Stimulated activated CD8-positive, alpha-beta memory T cell treated with anti-CD3 and anti-CD28 coated beads, Interleukin-7, amount 100 ng/mL, for 1 hour (primary cell): Measurements from ENCODE around the gene CCR3.
"Not testable (repeated sequence)": the region's sequence is repeated elsewhere in the genome, so short reads cannot be mapped to it uniquely, and the experiment has no call there.

ENCODE experiments used
- DNase-seq, 2 donors: peaks; one replicate each; pipeline ENCODE4 v3.0.0-alpha.2; 2020; ENCODE audit warnings: low read depth in 2 of 2

Gene CCR3

DNA sequence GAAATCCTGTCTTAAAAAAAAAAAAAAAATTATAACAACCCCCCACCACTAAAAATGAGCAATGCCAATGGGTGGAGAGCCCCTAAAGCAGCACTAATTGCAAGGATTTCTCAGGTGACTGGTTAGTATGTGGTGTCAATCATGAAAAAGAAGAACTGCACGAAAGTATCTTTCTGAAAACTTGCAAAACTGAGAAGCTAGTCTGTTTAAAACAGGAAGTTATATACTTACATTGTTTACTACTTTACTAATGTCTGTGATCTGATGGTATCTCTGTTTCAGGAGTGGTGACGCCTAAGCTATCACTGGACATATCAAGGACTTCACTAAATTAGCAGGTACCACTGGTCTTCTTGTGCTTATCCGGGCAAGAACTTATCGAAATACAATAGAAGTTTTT is at the start of gene CCR3:
Gene CCR3, plus strand, starts transcription at position 341 of the 400 bp plus-strand sequence. CDS start 22,699 bp downstream, outside the sequence.
- DNase-seq: no peak

DNA sequence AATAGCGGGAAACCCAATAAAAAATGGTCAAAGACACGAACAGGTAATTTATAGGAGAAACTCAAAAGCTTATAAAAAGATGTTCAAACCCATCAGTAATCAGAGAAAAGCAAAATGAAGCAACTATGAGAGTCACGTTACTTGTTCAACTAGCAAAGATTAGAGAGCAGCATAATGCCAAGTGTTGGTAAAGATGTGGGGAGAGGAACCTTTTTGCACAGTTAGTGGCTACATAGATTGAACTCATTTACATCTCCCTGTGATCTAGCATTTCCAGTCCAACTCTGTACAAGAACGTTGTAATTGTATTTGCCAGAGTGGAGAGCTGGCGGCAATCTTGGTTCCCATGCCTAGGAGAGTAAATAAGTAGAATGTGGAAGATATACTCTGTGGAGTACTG is 49.3 kb upstream of the CCR3 start:
- DNase-seq: no peak

DNA sequence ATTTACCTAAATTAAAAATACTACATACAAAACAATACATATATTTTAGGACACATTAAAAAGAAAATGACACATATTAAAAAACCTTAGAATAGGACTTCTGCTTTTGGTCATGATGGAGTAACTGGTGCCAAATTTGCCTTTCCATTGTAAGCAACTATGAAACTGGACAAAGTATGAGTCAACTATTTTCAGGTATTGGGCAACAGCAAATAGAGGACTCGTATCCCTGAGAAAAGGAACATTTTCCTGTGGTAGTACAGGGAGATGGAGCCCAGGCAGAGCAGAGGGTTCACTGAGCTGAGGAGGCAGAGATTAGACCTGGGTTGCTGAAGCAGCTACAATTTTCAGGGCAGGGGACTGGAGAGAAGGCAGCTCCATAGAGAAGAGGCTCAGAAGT is 48.8 kb upstream of the CCR3 start:
- DNase-seq: no peak

DNA sequence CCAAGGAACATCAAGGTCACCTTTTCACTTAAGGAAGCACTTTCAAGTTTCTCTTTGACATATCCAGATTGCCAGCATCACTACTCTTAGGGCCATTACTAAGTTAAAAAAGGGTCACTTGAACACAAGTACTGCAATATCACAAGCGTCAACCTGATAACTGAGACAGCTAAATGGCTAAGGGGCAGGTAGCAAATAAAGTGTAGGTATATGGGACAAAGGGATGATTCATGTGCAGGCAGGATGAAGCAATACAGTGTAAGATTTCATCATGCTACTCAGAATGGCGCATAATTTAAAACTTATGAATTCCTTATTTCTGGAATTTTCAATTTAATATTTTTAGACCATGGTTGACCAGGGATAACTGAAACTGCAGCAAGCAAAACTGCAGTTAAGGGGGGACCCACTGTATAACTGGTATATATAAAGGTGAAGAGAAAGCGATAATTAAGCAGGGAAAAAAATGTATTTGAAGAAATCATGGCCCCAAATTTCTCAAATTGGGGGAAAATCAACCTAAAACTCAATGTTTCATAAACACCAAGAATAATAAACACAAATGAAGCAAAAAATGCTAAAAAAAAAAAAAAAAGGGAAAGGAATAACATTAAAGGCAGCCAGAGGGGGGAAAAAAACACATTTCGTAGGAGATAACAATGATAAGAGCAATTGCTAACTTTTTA is 47.2 kb upstream of the CCR3 start:
- DNase-seq: no peak

DNA sequence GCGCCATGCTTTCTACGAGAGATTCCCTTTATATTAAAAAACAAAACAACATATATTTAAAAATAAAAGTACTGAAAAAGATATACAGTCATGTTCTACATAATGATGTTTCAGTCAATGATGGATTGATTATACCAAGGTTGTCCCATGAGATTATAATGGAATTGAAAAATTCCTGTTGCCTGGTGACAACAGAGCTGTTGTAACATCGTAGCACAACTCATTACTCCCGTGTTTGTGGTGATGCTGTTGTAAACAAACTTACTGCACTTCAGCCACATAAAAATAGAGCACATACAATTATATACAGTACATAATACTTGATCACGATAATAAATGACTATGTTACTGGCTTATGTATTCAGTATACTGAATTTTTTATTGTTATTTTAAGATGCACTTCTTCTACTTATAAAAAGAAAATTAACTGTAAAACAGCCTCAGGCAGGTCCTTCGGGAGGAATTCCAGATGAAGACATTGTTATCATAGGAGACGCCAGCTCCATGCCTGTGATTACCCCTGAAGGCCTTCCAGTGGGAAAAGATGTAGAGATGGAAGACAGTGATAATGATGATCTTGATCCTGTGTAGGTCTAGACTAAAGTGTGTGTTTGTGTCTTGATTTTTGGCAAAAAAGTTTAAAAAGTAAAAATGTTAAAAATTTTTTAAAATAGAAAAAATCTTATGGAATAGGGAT is 45.9 kb upstream of the CCR3 start:
- DNase-seq: no peak

DNA sequence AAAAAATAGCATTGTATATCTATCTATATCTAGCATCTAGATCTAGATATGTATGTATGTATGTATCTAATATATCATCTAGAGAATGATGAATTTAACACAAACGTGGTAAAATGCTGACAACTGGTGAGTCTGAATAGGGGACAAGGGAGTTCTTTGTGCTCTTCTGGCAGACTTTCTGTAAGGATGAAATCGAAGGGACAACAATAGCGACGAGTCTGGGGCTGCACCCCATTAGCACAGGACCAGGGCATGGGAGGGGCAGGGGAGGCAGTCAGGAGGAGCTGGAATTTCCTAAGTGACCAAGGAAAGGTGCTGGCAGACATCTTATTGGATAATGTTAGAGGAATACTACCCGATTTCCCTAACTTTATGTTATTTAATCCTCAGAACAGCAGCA is 42.0 kb upstream of the CCR3 start:
- no peak for DNase-seq

DNA sequence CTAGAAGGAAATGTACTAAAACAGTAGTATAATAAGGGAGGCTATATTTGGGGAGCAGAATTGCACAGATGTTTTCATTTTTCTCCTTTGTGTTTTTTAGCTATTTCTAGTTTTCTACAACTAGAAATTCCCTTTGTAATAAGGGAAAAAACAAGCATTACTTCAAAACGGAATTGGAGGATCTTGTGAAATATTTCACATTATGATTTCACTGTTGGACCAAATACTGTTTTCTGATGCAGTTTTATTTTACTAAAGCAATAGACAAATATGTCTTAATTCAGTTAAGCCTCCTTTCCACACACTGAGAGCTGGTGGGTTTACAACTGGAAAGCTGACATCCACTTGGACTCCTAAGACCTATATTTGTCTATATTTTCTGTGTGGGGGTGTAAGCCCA is 41.5 kb upstream of the CCR3 start:
- no peak for DNase-seq

DNA sequence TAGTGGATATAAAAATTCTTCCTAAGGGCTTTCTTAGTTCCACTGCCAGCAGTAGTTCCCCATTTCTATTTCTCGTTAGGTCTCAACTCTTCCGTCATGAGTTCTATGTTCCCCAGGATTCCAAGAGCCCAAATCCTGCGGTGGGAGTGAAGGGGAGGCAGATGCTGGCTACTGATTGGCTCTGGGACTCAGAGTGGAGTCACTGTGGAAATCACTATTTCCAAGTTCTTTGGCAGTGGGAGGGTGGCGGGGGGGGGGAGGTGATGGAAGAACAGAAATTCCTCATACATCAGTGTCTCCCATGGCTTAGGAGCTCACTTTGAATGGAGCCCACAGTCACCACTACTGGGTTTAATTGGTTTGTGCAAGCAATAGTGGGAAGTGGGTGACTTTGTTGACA is 39.7 kb upstream of the CCR3 start:
- no peak for DNase-seq

DNA sequence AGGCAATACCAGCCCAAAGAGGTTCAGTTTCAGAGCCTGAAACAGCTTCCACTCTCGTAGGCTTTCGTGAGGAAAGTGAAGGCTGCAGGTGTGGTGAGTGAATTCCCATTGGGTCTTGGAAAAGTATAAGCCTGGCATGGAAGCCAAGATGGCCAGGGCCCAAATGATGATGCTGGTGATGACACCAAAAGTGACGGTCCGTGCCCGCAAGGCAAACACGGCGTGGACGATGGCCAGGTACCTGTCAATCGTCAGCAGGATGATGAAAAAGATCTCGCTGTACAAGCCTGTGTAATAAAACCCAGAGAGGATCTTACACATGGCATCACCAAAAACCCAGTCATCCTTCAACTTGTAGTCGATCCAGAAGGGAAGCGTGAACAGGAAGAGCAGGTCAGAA is 38.6 kb upstream of the CCR3 start:
- no peak for DNase-seq

DNA sequence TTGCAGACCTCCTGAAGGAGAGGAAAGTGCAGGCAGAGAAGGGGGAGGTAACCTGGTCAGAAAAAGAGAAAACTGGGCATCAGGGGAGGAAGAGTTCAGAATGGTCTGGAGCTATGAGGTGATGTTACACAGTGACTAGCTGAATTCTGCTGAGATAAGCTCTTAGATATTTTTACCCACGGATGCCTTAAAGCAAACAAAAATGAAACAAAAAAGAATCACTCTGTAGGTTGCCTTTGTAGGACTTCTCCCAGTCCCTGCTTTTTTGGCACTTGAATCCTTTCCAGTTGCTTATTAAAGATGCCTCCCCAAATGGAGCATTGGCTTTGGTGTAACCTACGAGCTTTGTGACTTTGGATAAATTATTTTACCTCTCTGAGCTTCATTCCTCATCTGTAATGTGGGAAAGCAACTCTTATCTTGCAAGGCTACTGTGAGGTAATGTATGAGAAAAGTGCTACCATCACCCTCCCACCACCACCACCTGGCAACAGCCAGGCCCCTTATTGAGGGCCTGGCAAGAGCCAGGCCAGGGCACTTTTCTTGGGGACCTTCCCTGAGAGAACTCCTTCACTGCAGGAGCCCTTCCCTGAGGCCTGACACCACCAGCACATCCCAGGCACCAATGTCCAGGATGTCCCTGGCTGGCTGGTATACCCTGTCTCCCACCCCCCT is 36.8 kb upstream of the CCR3 start:
- DNase-seq: no peak

DNA sequence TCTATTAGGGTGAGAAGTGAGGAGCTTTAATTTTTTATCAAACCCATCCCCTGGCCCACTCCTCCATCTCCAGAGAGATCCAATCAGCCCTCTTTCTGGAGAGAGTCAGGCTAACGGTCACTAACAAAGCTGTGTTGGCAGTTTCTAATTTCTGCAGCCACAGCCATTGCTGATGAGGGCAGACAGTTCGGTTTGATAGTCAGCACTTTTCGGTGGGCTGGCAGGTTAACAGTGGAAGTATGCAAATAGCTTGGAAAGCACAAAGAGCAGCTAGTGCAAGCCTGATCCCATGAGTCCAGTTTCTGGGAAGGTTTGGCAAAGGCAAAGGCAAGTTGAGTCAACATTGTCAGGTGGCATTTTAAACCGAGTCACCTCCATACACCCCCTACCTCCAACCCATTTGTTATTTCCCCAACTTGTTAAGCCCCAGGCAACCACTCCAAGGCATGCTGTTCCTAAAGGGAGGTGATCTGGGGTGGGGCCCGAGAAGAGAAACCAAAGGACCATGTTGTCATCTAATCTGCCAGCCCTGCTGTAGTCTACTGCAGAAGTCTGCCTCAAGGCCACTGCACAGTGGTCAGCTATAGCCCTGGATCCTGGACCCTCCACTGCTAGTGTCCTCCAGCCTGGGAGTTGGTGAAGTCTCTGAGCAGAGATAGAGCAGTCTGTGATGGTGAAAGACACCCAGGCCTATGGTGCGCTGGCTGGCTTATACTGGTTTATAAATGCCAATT is 35.8 kb upstream of the CCR3 start:
- DNase-seq: no peak

DNA sequence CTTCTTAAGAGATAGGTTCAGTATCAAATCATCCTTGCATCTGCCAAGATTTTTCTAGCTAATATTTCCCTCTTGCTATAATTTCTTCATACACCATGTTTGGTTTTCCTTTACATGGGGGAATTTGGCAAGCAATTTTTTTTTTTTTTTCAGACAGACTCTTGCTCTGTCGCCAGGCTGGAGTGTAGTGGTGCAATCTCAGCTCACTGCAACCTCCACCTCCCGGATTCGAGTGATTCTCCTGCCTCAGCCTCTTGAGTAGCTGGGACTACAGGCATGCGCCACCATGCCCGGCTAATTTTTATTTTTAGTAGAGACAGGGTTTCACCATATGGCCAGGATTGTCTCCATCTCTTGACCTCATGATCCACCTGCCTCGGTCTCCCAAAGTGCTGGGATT is 34.7 kb upstream of the CCR3 start:
- not testable (repeated sequence) for DNase-seq

DNA sequence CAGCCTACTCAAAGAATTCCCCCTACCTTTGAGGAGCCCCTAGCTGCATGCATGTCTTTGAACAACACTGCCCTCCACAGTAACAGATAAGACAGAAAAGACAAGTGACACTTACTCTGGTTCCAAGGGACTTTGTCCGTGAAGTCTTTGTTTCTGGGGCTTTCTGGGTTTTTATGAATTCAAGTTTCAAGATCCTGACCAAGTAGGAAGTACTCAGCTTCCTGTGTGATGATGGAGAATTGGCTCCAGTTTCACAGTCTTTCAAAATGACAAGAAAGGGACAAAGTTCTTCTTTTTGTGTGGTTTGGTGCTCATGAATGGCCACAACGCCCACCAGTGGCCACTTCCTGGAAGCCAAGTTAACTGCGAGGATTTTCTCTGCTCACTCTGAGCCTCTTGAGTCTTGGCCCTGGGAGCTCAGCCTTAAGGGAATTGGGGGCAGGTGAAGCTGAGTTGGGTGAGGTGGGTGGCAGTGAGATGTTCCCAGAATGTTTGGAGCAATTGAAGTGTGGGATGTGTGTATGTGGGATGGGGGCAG is 34.0 kb upstream of the CCR3 start, which contains the start of gene CCR1:
Gene CCR1, minus strand, starts transcription at position 147 of the 538 bp plus-strand sequence. CDS start 4,000 bp downstream, outside the sequence.
- DNase-seq: no peak

DNA sequence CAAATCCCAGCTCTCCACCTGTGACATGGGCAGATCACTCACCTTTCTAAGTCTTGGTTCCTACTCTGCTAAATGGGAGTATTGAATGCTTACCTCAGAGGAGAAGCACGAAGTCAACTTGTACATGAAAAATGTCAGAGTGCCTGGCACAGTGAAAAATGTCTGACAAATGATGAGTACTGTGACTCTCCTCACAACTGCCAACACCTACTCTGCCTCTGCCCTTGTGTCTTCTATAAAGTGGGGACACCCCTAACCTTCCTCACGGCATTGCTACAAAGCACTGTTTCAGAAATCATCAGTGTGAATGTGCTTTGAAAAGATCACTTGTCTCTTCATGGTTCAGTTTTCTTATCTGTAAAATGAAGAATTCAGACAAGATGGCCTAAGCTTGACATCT is 33.2 kb upstream of the CCR3 start:
- no peak for DNase-seq

DNA sequence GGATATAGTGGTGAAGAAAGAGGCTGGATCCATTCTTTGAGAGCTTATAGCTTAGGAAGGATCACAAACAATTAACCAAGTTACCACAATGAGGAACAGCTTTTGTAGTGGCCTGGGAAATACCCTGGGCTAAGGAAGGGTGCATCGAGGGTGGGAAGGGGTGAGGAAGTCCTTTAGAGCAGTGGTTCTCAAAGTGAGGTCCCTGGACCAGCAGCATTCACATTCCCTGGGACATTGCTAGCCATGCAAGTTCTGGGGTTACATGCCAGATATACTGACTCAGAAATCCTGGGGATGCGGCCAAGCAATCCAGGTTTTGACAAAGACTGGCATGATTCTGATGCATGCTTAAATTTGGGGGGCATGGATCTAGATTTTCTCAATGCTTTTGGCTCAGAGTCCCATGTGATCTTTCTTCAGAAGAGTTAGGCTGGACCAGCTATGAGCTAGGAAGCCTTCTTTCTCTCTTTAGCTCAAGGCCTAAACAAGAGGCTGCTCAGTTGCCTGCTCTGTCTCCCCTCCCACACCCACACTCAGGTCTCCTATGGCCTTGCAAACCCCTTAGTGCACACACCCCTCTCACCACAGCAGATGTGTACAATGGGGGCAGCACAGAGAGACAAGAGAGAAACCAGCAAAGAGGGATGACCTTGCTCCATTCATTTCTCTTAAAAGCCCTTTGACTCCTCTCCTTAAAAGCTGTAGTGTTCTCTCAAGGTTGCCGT is 32.4 kb upstream of the CCR3 start:
- DNase-seq: no peak

DNA sequence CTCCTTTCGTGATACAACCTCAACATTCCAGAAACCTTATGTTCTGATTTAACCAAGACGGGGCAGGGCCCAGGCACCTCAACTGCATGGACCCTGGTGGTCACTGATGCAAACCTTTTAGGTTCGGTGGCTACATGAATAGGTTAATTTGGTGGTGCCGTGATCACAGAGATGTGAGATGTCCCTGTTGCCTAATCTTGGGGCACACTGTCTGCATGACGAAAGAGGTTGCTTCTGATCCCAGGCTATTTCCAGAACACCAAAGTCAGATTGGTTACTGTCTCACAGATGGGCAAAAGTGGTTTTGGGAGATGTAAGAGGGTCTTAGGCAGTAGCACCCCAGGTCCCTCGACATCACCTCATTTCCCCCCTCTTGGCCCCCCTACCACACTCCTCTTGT is 30.2 kb upstream of the CCR3 start:
- DNase-seq: no peak

DNA sequence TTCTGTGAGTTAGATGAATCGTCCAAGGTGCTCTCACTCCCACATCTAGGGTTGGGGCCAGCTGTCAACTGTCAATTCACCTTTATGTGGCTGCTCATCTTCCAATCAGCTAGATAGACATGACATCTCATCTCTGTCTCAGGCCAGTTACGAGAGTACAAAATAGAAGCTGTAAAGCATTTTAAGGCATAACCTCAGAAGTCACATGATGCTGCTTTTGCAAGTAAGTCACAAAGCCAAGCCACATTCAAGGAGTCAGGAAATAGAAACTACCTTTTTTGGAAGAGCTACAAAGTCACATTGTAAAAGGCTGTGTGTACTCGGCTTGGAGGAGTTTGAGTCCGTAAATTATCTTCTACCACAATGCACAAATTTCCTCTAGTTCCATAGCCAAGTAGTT is 29.1 kb upstream of the CCR3 start:
- DNase-seq: no peak

DNA sequence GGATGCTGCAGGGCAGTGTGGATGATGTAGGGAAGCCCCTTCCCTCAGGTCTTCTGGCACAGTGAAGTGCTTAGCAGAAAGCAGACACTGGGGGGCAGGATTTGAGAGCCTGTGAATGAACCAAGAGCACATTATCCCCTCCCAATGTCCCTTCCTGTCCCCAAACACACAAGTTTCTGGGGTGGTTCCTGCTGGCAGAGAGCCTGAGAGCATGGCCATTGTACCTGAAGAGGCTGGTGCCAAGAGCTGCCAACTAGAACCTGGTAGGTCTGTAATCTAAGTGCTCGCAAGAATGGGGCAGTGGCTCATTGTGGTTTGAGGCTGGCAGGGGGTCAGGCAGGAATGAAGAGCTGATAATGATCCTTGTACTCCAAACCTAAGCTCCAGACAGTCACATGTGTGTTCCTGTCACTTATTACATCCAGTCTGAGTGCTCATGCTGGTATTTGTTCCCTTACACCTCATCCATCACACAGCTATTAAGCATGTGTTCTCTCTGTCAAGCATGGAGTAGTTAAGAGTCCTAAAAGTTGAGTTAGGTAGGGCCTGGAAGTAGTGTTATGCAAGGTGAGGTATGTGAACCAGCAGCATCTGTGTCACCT is 27.4 kb upstream of the CCR3 start:
- no peak for DNase-seq

DNA sequence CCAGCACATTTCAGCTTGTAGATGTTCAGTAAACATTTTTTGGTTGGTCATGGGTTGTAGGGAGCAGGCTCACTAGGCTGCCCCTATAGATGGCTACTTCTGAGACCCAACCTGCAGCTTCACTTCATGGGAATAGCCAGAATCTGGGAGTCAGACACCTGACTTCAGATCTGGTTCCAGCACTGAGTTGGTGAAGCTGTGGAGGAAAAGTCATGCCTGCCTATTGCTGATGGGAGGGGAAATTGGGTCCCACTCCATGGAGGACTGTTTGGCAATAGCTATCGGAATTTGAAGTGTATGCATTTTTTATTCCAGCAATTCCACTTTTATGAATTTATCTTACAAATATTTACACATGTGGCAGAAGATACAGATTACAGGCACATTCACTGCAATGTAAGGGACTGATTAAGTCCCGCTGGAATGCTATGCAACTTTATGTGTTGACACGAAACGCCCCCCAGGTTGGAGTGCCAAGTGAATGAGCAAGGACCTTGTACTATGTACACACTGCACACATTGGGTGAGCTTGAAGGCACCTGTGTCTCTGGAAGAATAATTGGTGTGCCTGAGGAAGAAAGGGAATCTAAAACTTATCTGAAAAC is 26.3 kb upstream of the CCR3 start:
- DNase-seq: no peak

DNA sequence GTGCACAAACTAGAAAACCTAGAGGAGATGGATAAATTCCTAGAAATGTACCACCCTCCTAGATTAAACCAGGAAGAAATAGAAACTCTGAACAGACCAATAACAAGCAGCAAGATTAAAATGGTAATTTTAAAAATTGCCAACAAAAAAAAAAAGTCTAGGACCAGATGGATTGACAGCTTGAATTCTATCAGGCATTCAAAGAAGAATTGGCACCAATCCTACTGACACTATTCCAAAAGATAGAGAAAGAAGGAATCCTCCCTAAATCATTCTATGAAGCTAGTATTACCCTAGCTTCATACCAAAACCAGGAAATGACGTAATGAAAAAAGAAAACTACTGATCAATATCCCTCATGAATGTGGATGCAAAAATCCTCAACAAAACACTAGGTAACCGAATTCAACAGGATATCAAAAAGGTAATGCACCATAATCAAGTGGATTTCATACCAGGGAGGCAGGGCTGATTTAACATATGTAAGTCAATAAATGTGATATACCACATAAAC is 24.0 kb upstream of the CCR3 start:
- DNase-seq: no peak
